ENCODE results near the gene TGFBR1.
"Not testable (repeated sequence)": the region's sequence is repeated elsewhere in the genome, so short reads cannot be mapped to it uniquely, and the experiment has no call there.

TGFBR1 gene

DNA sequence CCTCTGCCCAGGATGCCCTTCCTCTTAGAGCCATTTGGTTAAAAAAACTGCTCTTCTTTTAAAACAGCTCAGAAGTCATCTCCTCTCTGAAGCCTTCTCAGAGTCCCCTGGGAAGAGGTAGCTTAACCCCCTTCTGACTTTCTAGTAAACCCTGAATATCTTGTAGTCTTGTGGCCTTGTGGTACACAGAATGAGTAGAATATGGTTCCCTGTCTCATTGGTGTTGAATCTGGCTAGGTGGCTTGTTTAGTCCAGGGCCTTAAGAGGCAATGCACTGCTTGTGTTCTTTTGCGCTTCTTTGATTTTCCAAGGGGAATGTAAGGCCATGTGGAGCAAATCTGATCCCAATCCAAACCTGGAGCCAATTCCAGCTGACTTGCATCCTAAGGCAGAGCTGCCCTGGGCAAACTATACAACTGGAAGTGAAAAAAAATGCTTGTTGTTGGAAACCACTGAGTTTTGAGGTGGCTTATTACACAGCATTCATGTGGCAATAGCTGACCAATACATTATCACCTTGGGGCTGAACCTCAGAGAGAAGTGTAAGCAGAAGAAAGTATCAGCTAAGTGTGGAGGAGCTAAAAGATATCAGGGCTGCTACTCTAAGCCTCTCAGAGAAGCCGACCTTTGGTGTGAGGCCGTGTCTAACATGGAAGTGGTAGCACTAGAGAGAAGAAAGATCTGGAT is 85.8 kb downstream of the TGFBR1 start (continued):
- TF ChIP-seq KLF8 (tag by site-specific recombination; IDR thresholded peaks at IDR 0.05): no peak

DNA sequence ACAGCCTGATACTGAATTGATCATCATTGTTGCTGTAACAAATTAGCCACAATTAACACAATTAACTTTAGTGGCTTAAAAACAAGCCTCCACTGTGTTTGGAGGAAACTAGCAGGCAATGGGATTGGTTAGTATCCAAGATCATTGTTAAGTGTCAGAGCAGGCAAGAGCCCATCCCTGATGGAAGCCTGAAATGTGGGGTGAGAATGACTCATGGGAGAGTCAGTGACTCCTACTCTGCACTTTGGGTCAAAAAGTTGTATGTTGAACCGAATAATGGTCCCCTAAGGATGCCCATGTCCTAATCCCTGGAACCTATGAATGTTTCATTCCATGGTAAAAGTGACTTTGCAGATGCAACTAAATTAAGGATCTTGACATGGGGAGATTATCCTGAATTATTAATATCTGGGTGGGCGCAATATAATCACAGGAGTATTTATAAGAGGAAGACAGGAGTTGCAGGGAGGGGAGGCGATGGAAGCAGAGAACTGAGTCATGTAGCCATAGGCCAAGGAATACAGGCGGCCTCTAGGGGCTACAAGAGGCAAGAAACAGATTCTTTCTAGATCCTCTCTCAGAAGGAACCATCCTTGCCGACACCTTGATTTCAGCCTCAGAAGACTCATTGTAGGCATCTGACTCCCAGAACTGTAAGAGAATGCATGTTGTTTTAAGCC is 88.0 kb downstream of the TGFBR1 start:
- no peaks in the 10 kb centered on the region for H3K4me1 ChIP-seq (ENCODE audit: control insufficient read depth, insufficient read depth, low read length)
- POLR2A ChIA-PET: no interaction called here
- CTCF ChIA-PET: interaction anchor here (1.2 kb wide), 1 partner anchor 8 kb away, joined by 7 read pairs; no protein-coding TSS in a partner anchor
- H3K9me3 ChIP-seq (ENCODE audit: control insufficient read depth, insufficient read depth, low read depth, low read length): no peaks in the 10 kb centered on the region
- H3K4me3 ChIP-seq (ENCODE audit: low read depth, low read length): no peak overlapping the region
- H3K36me3 ChIP-seq (ENCODE audit: control insufficient read depth in 2 of 2, insufficient read depth in 1 of 2, low read length in 2 of 2): no peaks in the 10 kb centered on the region
- H3K27ac ChIP-seq (ENCODE audit: extremely low read depth, low read depth, low read length): no peak overlapping the region
- no peak for TF ChIP-seq ZNF350 (tag by site-specific recombination; IDR thresholded peaks at IDR 0.05)
- TF ChIP-seq, protein P1, sequence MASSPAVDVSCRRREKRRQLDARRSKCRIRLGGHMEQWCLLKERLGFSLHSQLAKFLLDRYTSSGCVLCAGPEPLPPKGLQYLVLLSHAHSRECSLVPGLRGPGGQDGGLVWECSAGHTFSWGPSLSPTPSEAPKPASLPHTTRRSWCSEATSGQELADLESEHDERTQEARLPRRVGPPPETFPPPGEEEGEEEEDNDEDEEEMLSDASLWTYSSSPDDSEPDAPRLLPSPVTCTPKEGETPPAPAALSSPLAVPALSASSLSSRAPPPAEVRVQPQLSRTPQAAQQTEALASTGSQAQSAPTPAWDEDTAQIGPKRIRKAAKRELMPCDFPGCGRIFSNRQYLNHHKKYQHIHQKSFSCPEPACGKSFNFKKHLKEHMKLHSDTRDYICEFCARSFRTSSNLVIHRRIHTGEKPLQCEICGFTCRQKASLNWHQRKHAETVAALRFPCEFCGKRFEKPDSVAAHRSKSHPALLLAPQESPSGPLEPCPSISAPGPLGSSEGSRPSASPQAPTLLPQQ (tag by site-specific recombination; IDR thresholded peaks at IDR 0.05): no peak
- TF ChIP-seq, protein P2, sequence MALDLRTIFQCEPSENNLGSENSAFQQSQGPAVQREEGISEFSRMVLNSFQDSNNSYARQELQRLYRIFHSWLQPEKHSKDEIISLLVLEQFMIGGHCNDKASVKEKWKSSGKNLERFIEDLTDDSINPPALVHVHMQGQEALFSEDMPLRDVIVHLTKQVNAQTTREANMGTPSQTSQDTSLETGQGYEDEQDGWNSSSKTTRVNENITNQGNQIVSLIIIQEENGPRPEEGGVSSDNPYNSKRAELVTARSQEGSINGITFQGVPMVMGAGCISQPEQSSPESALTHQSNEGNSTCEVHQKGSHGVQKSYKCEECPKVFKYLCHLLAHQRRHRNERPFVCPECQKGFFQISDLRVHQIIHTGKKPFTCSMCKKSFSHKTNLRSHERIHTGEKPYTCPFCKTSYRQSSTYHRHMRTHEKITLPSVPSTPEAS (tag by site-specific recombination; IDR thresholded peaks at IDR 0.05): no peak
- TF ChIP-seq, protein P3, sequence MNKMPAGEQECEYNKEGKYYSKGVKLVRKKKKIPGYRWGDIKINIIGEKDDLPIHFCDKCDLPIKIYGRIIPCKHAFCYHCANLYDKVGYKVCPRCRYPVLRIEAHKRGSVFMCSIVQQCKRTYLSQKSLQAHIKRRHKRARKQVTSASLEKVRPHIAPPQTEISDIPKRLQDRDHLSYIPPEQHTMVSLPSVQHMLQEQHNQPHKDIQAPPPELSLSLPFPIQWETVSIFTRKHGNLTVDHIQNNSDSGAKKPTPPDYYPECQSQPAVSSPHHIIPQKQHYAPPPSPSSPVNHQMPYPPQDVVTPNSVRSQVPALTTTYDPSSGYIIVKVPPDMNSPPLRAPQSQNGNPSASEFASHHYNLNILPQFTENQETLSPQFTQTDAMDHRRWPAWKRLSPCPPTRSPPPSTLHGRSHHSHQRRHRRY (tag by site-specific recombination; IDR thresholded peaks at IDR 0.05): no peak
- TF ChIP-seq ZNF514 (tag by site-specific recombination; IDR thresholded peaks at IDR 0.05): no peak
- no peak for TF ChIP-seq ZNF501 (tag by site-specific recombination; IDR thresholded peaks at IDR 0.05)
- TF ChIP-seq, protein P4, sequence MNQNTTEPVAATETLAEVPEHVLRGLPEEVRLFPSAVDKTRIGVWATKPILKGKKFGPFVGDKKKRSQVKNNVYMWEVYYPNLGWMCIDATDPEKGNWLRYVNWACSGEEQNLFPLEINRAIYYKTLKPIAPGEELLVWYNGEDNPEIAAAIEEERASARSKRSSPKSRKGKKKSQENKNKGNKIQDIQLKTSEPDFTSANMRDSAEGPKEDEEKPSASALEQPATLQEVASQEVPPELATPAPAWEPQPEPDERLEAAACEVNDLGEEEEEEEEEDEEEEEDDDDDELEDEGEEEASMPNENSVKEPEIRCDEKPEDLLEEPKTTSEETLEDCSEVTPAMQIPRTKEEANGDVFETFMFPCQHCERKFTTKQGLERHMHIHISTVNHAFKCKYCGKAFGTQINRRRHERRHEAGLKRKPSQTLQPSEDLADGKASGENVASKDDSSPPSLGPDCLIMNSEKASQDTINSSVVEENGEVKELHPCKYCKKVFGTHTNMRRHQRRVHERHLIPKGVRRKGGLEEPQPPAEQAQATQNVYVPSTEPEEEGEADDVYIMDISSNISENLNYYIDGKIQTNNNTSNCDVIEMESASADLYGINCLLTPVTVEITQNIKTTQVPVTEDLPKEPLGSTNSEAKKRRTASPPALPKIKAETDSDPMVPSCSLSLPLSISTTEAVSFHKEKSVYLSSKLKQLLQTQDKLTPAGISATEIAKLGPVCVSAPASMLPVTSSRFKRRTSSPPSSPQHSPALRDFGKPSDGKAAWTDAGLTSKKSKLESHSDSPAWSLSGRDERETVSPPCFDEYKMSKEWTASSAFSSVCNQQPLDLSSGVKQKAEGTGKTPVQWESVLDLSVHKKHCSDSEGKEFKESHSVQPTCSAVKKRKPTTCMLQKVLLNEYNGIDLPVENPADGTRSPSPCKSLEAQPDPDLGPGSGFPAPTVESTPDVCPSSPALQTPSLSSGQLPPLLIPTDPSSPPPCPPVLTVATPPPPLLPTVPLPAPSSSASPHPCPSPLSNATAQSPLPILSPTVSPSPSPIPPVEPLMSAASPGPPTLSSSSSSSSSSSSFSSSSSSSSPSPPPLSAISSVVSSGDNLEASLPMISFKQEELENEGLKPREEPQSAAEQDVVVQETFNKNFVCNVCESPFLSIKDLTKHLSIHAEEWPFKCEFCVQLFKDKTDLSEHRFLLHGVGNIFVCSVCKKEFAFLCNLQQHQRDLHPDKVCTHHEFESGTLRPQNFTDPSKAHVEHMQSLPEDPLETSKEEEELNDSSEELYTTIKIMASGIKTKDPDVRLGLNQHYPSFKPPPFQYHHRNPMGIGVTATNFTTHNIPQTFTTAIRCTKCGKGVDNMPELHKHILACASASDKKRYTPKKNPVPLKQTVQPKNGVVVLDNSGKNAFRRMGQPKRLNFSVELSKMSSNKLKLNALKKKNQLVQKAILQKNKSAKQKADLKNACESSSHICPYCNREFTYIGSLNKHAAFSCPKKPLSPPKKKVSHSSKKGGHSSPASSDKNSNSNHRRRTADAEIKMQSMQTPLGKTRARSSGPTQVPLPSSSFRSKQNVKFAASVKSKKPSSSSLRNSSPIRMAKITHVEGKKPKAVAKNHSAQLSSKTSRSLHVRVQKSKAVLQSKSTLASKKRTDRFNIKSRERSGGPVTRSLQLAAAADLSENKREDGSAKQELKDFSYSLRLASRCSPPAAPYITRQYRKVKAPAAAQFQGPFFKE (tag by site-specific recombination; IDR thresholded peaks at IDR 0.05; ENCODE audit: borderline replicate concordance): no peak

DNA sequence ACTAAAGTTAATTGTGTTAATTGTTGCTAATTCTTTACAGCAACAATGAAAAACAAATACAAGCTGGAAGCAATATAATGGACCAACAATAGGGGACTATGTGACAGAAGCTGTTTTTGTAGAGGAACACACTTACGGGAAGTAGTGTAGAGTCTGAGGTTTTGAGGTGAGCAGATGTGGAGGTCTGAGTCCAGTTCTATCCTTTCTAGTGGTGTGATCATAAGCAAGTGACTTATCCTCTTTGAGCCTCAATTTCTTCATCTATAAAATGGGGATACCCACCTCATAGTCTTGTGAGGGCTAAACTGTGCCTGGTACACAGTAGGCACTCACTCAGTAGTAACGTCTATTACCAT is 88.5 kb downstream of the TGFBR1 start:
- no peak overlapping the region for H3K27ac ChIP-seq (ENCODE audit: extremely low read depth, low read depth, low read length)
- POLR2A ChIA-PET: no interaction called here
- TF ChIP-seq ZNF548 (tag by site-specific recombination; IDR thresholded peaks at IDR 0.05) (no peak), ZNF521 (tag by site-specific recombination; IDR thresholded peaks at IDR 0.05) (no peak)
- TF ChIP-seq, protein P5, sequence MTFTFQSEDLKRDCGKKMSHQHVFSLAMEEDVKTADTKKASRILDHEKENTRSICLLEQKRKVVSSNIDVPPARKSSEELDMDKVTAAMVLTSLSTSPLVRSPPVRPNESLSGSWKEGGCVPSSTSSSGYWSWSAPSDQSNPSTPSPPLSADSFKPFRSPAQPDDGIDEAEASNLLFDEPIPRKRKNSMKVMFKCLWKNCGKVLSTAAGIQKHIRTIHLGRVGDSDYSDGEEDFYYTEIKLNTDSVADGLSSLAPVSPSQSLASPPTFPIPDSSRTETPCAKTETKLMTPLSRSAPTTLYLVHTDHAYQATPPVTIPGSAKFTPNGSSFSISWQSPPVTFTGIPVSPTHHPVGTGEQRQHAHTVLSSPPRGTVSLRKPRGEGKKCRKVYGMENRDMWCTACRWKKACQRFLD (tag by site-specific recombination; IDR thresholded peaks at IDR 0.05): no peak
- CTCF ChIA-PET: interaction anchor here (1.2 kb wide), 1 partner anchor 9 kb away, joined by 7 read pairs; no protein-coding TSS in a partner anchor
- no peak overlapping the region for H3K4me3 ChIP-seq (ENCODE audit: low read depth, low read length)
- H3K4me1 ChIP-seq (ENCODE audit: control insufficient read depth, insufficient read depth, low read length): no peaks in the 10 kb centered on the region
- no peaks in the 10 kb centered on the region for H3K36me3 ChIP-seq (ENCODE audit: control insufficient read depth in 2 of 2, insufficient read depth in 1 of 2, low read length in 2 of 2)
- no peaks in the 10 kb centered on the region for H3K9me3 ChIP-seq (ENCODE audit: control insufficient read depth, insufficient read depth, low read depth, low read length)

DNA sequence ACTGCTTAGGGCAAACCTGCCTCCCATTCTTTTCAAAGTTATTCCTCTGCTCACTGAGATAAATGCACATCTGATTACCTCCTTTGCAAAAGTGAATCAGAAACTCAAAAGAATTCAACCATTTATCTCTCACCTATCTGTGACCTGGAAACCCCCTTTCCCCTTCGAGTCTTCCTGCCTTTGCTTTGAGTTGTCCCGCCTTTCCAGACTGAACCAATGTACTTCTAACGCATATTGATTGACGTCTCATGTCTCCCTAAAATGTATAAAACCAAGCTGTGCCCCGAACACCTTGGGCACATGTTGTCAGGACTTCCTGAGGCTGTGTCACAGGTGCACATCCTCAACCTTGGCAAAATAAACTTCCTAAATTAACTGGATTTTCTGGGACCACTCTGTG is 91.6 kb downstream of the TGFBR1 start:
- H3K4me1 ChIP-seq (ENCODE audit: control insufficient read depth, insufficient read depth, low read length); H3K36me3 ChIP-seq (ENCODE audit: control insufficient read depth in 2 of 2, insufficient read depth in 1 of 2, low read length in 2 of 2); POLR2A ChIA-PET; H3K27ac ChIP-seq (ENCODE audit: extremely low read depth, low read depth, low read length); H3K9me3 ChIP-seq (ENCODE audit: control insufficient read depth, insufficient read depth, low read depth, low read length); H3K4me3 ChIP-seq (ENCODE audit: low read depth, low read length): not testable (repeated sequence)
- CTCF ChIA-PET: interaction anchor here (0.6 to 1.2 kb wide), 4 partner anchors 12 to 1127 kb away, joined by 3 to 6 read pairs (median 4); partner anchors contain the start of genes ALG2 and SEC61B

Measured in HEK293 (cell line).